Smooth muscle cell (in vitro differentiated cells): Measurements from ENCODE around the gene CCDC150. TPM values are rescaled to one million over a fixed set of nuclear protein-coding genes. Genes with fewer than 3 reads are reported as not detected.

Experiments
- DNase-seq: peaks from one replicate; lab custom pipeline; 2025; ENCODE audit not compliant: unreplicated experiment; lab: John Stamatoyannopoulos, UW
- H2AFZ ChIP-seq: fragments of 200-600 bp; sonication (generic); 2 replicates; pipeline ENCODE4 v1.6.0; 2016; ENCODE audit warnings: antibody characterized with exemption, low read depth, mild to moderate bottlenecking
- H3F3A ChIP-seq: fragments of 200-600 bp; sonication (generic); 2 replicates; pipeline ENCODE4 v1.6.0; 2017; ENCODE audit warnings: antibody characterized with exemption, low read depth
- H3K27ac ChIP-seq: fragments of 200-600 bp; sonication (generic); 2 replicates; pipeline ENCODE4 v1.5.1; 2016; ENCODE audit warnings: low read depth, mild to moderate bottlenecking
- H3K27me3 ChIP-seq: fragments of 200-600 bp; sonication (generic); 2 replicates; pipeline ENCODE4 v1.6.1; 2016; ENCODE audit warnings: low read depth, mild to moderate bottlenecking
- H3K36me3 ChIP-seq: fragments of 200-600 bp; sonication (generic); 2 replicates; pipeline ENCODE4 v1.5.1; 2016; ENCODE audit warnings: low read depth
- H3K4me1 ChIP-seq: fragments of 200-600 bp; sonication (generic); 2 replicates; pipeline ENCODE4 v1.5.1; 2016; ENCODE audit warnings: low read depth
- H3K4me2 ChIP-seq: fragments of 200-600 bp; sonication (generic); 2 replicates; pipeline ENCODE4 v1.6.0; 2016; ENCODE audit warnings: mild to moderate bottlenecking
- H3K4me3 ChIP-seq: fragments of 200-600 bp; sonication (generic); 2 replicates; pipeline ENCODE4 v1.5.1; 2016; ENCODE audit warnings: mild to moderate bottlenecking
- H3K79me2 ChIP-seq: fragments of 200-600 bp; sonication (generic); 2 replicates; pipeline ENCODE4 v1.6.0; 2016; ENCODE audit warnings: low read depth, mild to moderate bottlenecking
- H3K9ac ChIP-seq: fragments of 200-600 bp; sonication (generic); 2 replicates; pipeline ENCODE4 v1.6.0; 2016; ENCODE audit warnings: low read depth
- H3K9me3 ChIP-seq: fragments of 200-600 bp; sonication (generic); replicated peaks from 2 replicates; pipeline ENCODE4 v1.5.1; 2016; ENCODE audit warnings: low read depth
- H4K20me1 ChIP-seq: fragments of 200-600 bp; sonication (generic); 2 replicates; pipeline ENCODE4 v1.6.0; 2016; ENCODE audit warnings: low read depth
- WGBS: methylation state at CpG from one replicate; pipeline ENCODE4 v1.1.7; 2016; ENCODE audit warnings: low lambda C conversion rate; 5-methylcytosine and 5-hydroxymethylcytosine counted together
- polyA plus RNA-seq: library from polyadenylated mRNA; unstranded; fragments of >200 nt; fragmentation: Nextera tagmentation; extraction: Ambion mirVana; gene quantifications from 2 replicates; pipeline ENCODE4 v1.2.1, GENCODE V29; 2016
- total RNA-seq: library from RNA; depleted of rRNA; stranded (reverse); fragments of >200 nt; gene quantifications from 2 replicates; pipeline ENCODE4 v1.2.3, GENCODE V29; 2014
- TF ChIP-seq, protein P1 (sequence below): fragments of 200-600 bp; sonication (generic); IDR thresholded peaks from 2 replicates; pipeline ENCODE4 v1.5.1; 2017; ENCODE audit warnings: borderline replicate concordance, mild to moderate bottlenecking, antibody characterized with exemption; ENCODE audit not compliant: insufficient read depth, poor library complexity, severe bottlenecking

The CCDC150 gene
- 2.0 and 10.3 TPM in 2 replicates for total RNA-seq
- polyA plus RNA-seq = 2.5 and 3.7 TPM in 2 replicates

DNA sequence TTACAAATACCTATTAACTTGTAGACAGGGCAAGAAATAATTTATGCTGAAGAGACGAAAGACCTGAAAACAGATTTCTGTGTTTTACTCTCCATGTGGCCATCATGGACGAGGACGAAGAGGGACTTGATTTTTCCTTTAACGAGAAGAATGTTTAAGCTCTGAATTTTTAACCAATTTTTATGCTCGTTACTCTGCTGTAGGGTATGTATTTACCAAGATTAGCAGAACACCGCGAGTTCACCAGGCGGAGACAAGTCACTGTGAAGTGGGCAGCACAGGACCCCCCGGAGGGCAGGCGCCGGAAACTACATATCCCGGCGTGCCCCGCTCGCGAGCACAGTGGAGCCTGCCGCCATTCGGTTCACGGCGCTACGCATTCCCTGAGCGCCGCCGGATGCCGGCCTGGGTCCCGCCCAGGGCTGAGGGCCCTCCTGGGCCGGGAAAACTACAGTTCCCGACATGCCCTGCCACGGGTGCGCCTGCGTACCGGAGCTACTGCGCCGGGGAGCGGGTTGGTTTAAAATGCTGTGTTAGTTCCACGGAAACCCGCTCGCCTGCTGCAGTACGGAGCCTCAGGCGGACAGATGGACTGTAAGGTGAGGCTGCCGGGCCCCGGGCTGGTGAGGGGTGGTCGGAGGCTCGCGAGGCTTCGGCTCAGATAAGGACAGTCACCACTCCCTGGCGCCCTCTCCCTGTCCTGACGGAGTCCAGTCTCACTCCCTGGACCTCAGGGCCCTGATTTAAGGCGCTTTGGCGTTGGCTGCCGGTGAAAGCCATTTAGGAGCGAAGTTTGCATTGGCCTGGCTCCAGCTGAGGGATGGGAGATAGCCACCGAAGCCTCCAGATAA, at the start of gene CCDC150:
Gene CCDC150 (plus strand): TSS at position 536 of the 851 bp plus-strand sequence. CDS start 52 bp downstream, at position 588.
- no peaks in the 10 kb centered on the region for H3K27me3 ChIP-seq
- no peak within 1 kb of the TSS for H3K27ac ChIP-seq
- whole genome bisulfite sequencing = 7% methylated on average over 53 of the region's 53 CpGs
- peak within 1 kb of the TSS; percentile 64 for H3K4me3 ChIP-seq
- H3K9me3 ChIP-seq = no peaks in the 10 kb centered on the region
- peak; percentile 74 for DNase-seq
- H3K4me1 ChIP-seq = peaks cover 4% of the 10 kb centered on the region
- H3K9ac ChIP-seq = peak within 1 kb of the TSS; percentile 62
- no peaks in the 10 kb centered on the region for H3K79me2 ChIP-seq
- no peaks in the 10 kb centered on the region for H4K20me1 ChIP-seq
- peak within 1 kb of the TSS; percentile 87 for H3K4me2 ChIP-seq
- H2AFZ ChIP-seq = peak within 1 kb of the TSS; percentile 98
- TF ChIP-seq, protein P1, sequence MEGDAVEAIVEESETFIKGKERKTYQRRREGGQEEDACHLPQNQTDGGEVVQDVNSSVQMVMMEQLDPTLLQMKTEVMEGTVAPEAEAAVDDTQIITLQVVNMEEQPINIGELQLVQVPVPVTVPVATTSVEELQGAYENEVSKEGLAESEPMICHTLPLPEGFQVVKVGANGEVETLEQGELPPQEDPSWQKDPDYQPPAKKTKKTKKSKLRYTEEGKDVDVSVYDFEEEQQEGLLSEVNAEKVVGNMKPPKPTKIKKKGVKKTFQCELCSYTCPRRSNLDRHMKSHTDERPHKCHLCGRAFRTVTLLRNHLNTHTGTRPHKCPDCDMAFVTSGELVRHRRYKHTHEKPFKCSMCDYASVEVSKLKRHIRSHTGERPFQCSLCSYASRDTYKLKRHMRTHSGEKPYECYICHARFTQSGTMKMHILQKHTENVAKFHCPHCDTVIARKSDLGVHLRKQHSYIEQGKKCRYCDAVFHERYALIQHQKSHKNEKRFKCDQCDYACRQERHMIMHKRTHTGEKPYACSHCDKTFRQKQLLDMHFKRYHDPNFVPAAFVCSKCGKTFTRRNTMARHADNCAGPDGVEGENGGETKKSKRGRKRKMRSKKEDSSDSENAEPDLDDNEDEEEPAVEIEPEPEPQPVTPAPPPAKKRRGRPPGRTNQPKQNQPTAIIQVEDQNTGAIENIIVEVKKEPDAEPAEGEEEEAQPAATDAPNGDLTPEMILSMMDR = no peak
- H3F3A ChIP-seq = no peaks in the 10 kb centered on the region
- H3K36me3 ChIP-seq = no peaks in the 10 kb centered on the region

DNA sequence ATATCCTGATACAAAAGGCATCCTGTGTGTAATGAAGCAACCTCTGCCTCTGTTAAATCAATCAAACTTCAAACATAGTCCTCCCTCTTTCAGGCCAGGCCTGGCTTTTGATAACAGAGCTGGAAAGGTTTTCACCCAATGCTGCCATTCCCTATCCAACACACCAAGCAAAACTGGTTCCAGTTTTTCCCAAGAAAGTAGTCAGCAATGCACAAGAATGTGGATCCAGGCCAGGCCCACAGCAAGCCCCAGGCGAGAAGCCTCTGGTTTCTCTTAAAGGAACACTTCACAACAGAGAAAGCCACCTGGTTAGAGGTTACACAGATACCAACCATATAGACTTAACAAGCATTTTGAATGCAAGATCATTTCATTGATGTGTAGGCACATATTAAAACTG, 49.2 kb upstream of the CCDC150 start:
- WGBS = 26% methylated on average over 1 of the region's 1 CpG
- DNase-seq = no peak

DNA sequence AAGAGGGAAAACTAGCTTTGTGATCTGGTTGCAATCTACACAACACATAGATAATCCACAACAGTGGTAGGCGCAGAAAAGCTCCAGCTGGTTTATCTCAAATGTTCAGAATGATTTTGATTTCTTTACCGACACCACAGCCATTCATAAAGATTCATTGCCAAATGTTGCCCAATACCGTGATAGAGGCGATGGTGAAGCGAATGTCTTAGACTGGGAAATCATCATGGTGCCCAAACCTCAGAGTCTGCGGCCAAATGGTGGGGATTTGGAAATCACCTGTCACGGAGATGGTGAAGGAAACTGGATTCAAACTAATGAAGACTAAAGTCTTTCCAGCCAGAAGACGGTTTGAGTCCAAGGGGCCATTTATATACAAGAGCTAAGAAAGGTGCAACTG, 48.5 kb upstream of the CCDC150 start:
- Histone ChIP-seq H3K4me2 (peak overlapping the region; percentile 98), H3K9me3 (no peaks in the 10 kb centered on the region), H3K4me3 (peak overlapping the region; percentile 91), H3K9ac (no peak overlapping the region), H3K4me1 (peaks cover 7% of the 10 kb centered on the region), H3K27me3 (no peaks in the 10 kb centered on the region), H4K20me1 (no peaks in the 10 kb centered on the region), H3F3A (peaks cover 9% of the 10 kb centered on the region), H3K36me3 (no peaks in the 10 kb centered on the region), H3K79me2 (peaks cover 38% of the 10 kb centered on the region), H3K27ac (no peak overlapping the region), H2AFZ (no peak overlapping the region)
- 80% methylated on average over 8 of the region's 8 CpGs for WGBS
- TF ChIP-seq, protein P1 = no peak
- no peak for DNase-seq

More for the DNA sequence above, 49.2 kb upstream of the CCDC150 start:
- no peak overlapping the region for H3K27ac ChIP-seq
- H3K79me2 ChIP-seq = peaks cover 45% of the 10 kb centered on the region
- H3K4me2 ChIP-seq = peak overlapping the region; percentile 98
- no peaks in the 10 kb centered on the region for H4K20me1 ChIP-seq
- peaks cover 7% of the 10 kb centered on the region for H3K4me1 ChIP-seq
- H3K4me3 ChIP-seq = no peak overlapping the region
- no peak overlapping the region for H2AFZ ChIP-seq
- no peaks in the 10 kb centered on the region for H3K9me3 ChIP-seq
- TF ChIP-seq, protein P1 = no peak
- no peak overlapping the region for H3K9ac ChIP-seq
- no peaks in the 10 kb centered on the region for H3K27me3 ChIP-seq
- no peaks in the 10 kb centered on the region for H3K36me3 ChIP-seq
- peaks cover 9% of the 10 kb centered on the region for H3F3A ChIP-seq

DNA sequence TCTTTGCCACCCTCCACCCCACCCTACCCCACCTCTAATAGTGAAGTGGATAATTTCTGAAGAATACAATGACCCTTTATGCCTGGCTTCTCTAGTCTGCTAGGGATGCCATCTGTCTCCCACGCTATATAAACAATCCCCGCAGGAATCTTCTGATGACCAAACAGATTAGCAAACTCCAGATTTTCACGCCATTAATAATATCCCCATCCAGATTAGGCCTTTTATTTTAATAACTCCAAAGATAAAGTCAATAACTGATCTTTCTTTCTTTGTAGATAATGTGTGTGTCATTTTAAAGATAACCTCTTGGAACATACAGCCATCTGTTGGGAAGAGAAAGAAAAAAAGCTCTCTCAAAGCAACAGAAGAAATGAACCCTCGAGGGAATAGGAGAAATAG, 47.9 kb upstream of the CCDC150 start:
- H3K27me3 ChIP-seq = no peaks in the 10 kb centered on the region
- peaks cover 34% of the 10 kb centered on the region for H3K79me2 ChIP-seq
- H3K9me3 ChIP-seq = no peaks in the 10 kb centered on the region
- H3K36me3 ChIP-seq = no peaks in the 10 kb centered on the region
- TF ChIP-seq, protein P1 = no peak
- 25% methylated on average over 4 of the region's 4 CpGs for WGBS
- DNase-seq = no peak
- peaks cover 9% of the 10 kb centered on the region for H3F3A ChIP-seq
- peak overlapping the region; percentile 98 for H3K4me2 ChIP-seq
- H2AFZ ChIP-seq = peak overlapping the region; percentile 86
- peak overlapping the region; percentile 60 for H3K9ac ChIP-seq
- peak overlapping the region; percentile 74 for H3K27ac ChIP-seq
- peak overlapping the region; percentile 91 for H3K4me3 ChIP-seq
- H4K20me1 ChIP-seq = no peaks in the 10 kb centered on the region
- H3K4me1 ChIP-seq = peaks cover 7% of the 10 kb centered on the region
